ENCODE data around the gene HLA-DOB.
A peak's percentile ranks its signal among the peaks of the same experiment; 100 is the strongest.

Gene HLA-DOB

DNA sequence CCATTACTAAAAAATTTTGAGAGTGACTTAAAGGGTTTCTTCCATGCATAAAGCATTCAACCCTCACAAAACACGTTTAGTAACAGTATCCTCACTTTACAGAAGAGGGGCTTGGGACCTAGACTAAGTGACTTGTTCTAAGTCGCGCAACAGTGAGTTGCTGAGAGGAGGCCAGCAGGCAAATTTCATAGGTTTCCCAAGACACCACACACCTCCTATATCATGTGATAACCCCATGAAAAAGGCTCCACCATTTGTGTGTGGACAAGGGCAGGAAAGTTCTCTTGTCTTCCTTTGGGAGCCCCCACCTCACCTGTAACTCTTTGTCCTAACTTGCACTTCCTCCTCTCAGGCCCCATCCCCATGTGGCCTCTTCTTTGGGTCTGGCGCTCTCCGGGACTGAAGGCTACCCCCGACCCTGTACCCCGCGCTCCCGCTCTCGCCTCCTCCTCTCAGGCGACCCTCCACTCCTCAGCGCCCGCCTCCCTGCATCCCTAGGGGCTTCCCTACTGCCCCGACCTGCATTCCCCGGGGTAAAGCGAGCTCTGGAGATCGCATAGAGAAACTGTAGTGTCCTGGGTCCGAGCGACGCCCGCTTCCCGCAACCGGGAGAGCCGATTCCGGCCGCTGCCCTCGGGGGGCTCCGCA is 26.7 kb upstream of the HLA-DOB start:
- no peak for DNase-seq

DNA sequence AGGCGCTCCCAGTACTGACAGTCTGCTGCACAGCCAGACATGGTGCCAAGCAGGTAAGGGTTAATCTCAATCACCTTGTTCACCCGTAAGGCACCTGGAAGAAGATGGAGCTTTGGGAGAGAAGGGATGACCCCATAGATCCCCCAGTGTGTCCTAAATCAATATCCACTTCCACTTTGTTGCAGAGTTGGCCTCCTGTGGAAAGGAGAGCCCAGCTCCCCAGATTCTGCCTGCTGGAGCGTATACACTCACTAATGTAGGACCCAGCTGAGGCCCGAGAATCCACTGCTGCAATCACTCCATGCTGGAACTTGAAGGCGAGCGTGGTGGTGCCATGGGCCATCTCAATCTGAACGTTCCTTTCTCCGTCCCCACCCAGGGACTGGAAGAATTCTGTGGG is 25.9 kb upstream of the HLA-DOB start:
- no peak for DNase-seq

DNA sequence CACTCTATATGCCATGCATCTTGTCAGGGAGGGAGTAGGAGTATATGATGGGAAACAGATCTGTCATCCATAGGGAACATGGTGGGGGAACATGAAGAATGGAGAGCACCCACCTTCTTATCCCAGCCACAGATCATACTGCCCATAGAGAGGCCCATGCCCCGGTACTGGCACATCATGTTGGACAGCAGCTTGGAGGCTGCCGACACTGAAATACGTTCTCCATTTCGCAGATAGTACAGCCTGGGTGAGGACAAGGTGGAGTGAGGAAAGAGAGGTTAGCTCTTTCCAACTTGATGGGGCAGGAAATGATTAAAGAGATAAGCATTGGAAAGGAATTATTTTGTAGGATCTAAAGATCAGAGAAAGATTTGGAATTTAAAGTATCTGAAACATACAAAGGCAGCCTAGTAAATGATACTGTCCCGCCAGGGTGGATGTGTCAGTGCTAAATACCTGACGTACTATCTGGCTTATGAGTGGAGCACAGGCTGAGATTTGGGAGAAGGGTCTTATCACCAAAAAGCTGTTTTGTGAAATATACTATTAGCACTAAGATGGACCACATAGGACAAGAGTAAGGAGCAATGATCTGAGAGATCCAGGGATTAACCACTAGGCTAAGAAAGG is 25.3 kb upstream of the HLA-DOB start:
- no peak for DNase-seq

DNA sequence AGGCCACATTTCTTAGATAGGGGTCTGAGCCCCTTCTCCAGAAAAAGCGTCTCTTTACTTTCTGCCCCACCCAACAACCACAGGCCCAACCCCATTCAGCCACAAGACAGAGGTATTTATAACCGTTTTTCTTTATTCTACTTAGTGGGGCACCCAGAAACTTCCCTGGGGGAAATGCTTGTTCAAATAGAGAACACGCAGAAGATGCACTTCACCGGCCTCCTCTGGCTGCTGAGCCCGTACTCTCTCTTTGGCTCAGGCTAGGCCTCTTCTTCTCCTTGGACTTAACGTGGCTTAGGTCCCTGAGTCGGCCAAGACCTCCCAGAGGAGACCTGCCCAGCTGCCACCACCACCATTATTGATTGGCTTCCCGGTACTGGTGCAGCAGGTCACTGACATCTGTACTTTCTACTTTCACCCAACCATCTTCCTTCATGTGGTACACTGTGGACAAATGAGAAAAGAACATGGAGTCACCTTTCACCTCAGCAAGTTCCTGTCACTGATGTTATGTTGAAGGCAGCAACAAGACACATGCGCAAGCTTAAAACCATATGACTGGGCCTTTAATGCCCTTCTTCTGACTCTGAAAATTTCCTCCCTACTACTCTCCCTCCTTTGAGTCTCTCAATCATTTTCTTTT is 23.9 kb upstream of the HLA-DOB start:
- DNase-seq = no peak

DNA sequence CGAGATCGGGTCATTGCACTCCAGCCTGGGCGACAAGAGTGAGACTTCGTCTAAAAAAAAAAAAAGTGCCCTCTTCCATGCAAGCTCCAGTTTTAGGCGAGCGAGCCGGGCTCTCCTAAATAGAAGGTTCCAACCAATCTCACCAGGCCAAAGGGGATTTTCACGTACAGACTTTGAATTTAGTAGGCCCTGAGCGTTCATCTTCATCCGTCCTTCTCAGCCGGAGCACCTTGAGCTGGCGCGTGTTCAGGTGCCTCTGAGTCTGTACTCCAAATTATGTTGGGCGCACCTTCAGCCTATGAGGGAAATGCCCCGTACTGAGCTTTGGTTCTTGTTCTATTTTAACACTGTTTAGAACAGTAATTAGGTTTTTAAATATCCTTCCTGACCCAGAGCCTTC is 22.6 kb upstream of the HLA-DOB start:
- no peak for DNase-seq

DNA sequence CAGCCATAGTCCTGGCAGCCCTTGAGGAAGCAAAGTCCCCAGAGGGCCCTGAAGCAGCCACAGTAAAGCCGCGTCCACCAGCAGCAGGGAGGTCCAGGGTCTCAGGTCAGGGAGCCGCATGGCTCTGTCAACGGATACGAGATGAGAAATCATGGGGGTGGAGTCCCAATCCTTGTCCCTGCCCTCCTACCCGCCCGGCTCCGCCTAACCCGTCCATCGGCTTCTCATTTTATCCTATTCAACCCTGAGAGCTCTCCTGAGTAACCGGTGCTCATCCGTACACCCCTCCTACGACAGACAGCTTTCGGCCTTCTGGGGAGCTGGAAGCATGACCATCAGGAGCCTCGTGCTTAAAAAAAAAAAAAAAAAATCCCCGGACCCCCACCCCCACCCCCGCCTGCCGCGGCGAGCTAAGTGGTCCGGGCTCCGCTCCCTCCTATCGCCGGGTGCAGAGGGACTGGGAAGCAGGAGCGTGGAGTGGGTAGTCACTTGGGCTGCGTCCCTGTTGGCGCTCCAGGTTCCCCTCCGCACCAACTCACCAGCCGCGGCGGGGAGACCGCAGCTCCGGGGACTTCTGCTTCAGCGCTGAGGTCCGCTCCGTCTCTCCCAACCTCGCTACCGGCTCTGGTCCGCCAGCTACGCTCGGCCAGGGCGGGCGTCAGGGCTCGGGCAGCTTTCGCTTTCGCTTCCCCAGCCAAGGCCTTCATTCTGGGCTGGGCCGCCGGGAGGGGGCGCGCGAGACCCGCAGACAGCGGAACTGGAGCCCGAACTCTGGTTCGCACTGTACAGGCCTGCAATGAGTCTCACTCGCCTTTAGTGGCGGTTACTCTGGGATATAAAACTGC is 21.5 kb upstream of the HLA-DOB start, which contains the start of gene TAP2:
TAP2 (minus strand) TSS at position 626 of the 845 bp plus-strand sequence; CDS start at position 120, 506 bp downstream.
- peak; percentile 91 for DNase-seq

DNA sequence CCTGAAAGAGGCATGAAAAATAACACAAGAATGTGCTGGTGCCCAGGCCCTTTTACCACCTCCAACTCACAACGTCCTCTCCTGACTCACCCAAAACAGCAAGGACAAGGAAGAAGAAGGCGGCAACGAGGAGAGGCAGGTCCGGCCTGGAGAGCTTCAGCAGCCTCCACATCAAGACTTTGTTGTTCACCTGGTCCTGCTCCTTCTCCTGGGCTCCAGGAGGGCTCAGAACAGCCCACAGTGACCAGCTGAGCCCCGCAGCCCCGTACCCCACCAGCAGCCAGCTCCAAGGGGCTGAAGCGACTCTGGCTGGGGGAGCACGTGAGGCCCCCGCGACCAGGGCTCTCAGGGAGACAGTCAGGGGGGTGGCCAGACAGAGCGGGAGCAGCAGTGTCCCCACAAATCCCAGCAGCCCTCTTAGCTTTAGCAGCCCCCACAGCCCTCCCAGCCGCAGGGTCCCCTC is 20.9 kb upstream of the HLA-DOB start:
- DNase-seq = no peak

DNA sequence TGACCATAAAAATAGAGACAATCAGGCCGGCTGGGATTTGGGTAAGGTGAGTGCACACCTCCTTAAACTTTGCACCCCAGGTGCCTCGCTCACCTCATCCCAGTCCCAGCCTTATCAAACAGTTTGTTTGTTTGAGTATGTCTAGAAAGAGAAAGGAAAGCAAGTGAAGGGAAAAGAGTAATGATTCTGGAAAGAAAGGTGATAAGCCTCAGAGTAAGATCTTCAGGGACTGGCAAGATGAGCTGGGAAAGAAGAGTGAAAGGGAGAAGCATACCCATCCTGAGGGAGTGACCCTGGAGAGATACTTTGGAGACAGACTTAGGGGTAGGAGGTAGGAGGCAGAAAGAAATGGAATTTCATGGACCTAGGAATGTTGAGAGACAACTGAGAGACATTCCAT is 20.1 kb upstream of the HLA-DOB start:
- DNase-seq = no peak

DNA sequence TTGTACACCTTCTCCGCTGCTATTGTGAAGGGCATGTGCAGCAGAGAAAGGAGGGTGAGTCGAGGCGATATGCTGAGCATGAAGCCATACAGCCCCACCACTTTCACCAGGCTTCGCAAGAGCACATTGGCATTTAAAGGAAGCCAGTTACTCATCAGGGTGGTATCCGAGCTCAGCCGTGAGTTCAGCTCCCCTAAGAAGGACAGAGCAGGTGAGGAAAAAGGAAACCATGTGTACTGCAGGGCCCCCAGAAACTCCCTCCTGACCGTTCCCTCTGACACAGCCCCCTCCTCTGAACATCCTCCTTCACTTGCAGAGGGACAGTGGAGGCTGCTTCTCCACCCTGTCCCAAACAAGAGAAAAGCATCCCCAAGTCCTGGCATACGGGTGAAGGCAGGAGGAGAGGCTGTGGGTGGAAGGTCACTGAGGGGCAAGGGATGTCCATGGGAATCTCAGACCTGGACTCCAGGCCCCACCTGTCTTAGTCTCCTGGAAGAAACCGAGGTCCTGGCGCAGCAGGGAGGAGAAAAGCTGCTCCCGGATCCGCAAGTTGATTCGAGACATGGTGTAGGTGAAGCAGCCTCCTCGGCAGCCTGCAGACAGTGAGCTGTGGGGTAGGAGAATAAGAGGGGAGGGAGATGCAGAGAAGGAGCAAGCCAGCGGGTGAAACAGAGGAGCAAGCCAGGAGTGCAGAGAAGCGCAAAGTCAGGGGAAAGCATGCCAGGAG is 18.5 kb upstream of the HLA-DOB start:
- no peak for DNase-seq

DNA sequence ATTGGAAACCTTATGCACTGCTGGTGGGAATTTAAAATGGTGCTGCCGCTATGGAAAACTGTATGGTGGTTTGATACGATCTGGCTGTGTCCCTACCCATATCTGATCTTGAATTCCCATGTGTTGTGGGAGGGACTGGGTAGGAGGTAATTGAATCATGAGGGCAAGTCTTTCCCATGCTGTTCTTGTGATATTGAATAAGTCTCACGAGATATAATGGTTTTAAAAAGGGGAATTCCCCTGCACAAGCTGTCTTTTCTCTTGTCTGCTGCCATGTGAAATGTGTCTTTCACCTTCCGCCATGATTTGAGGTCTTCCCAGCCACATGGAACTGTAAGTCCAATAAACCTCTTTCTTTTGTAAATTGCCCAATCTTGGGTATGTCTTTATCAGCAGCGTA is 16.9 kb upstream of the HLA-DOB start:
- DNase-seq = no peak

DNA sequence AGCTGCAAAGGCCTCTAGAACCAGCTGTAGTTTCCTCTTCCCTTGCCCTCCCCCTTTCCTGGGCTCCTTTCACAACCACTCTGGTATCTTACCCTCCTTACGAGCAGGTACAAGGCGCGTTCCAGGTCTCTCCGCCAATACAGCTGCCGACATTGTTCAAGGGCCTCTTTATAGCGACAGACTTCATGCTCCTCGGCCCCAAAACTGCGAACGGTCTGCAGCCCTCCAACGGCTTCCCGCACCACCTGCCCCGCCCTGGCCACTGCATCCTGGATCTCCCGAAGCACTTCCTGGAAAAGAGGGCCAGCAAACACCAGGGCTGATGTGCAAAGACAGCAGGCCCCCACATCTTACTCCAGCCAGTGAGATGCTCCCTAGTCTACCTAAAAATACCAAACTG is 15.7 kb upstream of the HLA-DOB start:
- no peak for DNase-seq

DNA sequence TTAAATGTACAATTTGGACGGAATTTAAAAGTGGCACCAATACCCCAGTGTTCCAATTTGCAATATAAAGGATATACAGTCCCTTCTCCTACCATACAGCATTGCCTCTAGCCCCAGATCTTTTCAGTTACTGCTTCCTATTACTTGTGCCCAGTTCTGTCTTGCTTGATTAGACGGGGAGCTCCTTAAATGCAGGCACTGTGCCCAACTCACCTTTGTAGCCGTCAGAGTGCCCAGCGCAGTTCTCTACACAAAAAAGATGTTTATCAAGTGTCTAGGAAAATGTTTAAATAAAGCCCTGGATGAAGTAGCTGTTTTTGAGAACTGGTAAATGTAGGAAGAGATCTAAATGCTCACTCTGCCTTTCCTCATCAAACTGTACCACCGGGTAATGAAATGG is 14.1 kb upstream of the HLA-DOB start:
- no peak for DNase-seq

DNA sequence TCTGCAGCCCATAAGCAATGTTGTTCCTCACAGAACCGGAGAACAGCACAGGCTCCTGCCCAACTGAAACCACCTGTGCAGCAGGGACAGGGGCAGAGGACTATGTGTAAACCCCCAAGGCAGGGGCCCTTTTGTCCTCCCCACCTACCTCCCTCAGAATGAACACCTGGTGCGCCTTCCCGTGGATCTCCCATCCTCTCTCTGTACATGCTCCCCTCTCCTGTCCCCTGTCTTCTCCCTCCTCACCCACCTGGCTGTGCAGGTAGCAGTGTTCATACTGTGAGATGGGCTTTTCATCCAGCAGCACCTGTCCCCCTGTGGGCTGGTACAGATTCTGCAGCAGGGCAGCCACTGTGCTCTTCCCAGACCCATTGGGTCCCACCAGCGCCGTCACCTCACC is 13.2 kb upstream of the HLA-DOB start:
- DNase-seq = no peak

DNA sequence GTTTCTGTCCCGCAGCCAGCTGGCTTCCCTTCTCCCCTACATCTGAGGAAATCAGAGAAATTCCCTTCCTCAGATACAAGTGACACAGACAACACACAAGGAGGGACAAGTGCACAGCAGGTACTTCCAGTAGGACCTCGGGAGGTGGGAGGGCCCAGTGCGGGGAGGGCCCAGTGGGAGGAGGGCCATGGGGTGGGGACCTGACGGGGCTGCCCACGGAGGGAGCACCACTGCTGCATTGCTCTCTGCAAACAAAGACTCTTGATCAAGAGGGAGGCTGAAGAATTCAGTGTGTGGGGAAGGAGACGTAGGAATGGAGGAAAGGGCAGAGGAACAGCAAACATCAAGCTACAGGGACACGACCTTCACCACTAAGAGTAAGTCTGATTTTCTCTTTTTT is 12.7 kb upstream of the HLA-DOB start:
- DNase-seq = no peak

DNA sequence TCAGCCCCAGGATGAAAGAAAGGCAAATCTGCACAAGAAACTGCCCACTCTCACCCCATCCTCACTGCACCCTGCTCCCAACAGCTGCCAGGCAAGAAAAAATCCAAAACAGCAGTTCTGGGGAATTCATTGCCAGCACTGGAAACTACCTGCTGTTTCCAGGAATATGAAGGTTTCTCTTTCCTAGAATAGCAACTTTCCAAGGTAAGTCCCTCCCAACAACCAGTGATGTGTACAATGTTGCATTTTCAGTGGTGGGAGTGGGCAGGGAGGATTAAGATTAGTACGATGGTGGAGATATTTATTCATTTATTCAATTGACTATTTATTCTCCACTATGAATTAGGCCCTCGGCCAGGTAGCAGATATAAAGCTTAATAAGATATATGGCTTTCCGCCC is 10.2 kb upstream of the HLA-DOB start:
- no peak for DNase-seq

DNA sequence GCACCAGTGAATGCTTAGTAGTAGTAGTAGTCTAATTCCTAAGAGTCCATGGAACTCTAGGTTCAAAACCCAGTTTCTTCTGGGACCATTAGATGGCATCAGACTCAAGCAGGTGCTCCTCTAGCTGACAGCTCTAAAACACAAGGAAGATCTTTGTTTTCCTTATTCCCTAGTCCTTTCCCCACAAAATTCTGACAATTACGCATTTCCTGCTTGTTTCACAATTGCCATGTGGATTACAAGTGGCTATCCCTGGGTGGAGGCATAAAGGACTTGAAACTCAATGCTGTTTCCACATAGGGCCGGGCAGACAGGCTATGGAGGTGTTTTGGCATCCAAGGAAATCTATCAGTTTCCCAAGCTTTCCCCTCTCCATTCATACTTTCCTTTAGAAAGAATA is 9.2 kb upstream of the HLA-DOB start:
- no peak for DNase-seq

DNA sequence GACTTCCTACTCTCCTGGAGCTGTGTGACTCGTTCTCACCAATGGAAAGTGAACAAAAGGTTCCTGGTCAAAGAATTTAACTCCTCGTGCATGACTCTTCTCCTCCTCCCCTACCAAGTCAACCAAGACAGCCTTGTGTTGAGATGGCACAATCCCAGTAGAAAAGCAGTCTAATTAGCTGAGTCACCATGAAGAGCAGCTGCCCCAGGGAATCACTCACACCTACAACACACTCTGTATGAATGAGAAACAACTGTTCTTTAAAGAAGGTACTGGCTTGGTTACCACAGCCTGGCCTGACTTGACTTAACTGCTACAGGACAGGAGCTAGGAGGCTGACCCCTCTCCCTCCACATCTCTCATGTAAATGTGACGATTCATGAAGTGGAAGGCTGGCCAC is 2.9 kb upstream of the HLA-DOB start:
- DNase-seq = no peak

DNA sequence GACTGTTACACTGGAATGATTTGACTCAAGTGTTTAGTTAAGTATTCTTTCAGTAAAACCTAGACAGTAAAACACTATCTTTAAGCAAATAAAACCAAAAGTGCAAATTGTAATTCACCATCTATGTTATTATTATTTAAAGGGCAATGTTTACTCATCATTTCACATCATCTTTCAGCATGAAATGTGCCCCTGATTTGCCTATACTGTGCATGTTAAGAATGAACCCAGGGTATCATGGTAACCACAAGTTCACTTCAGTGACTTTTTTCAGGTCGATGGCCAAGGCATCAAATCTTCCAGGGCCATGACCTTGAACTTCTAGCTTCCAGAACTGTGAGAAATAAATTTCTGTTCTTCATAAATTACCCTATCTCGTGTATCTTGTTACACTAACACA is 2.1 kb upstream of the HLA-DOB start:
- DNase-seq = no peak

DNA sequence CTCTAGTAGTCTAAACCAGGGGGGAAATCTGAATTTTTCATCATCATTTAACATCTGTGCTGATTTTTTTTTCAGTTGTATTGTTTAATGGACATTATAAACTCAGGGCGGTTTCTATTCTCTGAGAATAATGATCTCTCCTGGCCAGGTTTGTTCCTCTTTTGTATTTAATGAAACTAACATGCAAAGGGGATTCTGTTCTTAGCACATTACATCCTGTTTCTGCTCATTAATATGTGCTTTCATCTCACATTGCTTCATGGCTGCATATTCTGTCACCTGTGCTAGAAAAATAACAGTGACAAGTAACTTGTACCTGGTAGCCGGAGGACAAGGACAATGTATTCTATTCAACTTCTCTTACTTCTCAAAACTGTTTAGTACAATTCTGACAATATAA is 806 bp downstream of the HLA-DOB start:
- no peak for DNase-seq

DNA sequence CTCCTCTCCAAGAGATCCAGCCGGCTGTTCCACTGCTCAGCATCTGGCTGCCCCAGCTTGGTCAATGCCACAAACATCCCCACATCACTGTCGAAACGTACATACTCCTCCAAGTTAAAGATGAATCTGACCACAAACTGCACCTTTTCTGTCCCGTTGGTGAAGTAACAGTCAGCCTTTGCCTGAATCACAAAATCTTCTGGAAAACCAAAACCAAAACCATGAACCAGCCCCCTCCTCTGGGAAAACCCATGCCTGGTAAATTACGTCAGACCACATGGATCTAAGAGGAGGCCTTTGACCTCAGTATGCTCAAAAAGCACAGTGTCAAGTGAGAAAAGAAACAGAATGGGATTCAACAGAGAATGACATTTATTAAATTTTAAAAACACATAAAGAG is 1.7 kb downstream of the HLA-DOB start:
- no peak for DNase-seq

DNA sequence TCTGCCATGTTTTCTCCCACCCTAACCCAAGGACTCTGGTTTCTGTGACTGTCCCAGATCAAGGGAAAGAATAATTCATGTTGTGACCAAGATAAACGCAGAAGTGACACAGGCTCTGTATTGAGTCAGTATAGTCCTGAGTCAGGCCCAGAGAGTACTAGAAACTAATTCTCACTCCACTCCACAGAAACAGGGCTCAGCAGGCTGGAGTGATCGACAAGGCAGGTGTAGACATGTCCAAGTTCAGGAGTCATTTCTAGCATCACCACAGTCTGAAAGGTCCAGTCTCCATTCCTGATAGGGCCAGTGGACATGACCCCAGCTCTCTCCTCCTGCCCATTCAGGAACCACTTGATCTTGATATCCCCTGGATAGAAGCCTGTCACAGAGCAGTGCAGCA is 2.7 kb downstream of the HLA-DOB start:
- DNase-seq = no peak

DNA sequence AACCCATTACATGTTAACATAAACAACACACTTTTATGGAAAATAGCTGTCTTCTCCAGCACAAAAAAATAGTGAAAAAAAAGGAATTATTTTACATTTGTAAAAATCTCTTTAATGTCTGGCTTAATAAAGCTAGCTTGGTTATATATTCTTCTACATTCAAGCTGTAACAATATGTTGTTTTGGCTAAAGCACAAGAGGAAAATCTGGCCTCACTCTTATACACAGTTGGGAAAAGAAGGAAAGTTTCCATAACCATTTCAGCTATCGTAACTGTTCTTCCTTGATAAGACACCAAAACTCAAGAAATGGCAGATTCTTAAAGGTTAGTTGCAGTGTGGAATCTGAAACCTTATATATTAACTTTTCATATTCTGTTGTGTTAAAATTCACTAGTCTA is 7.6 kb downstream of the HLA-DOB start:
- no peak for DNase-seq

All from NK-92 treated with Interleukin-12 subunit alpha and Interleukin-12 subunit beta, amount 100 ng/mL, for 24 hours (cell line).